Measurements from ENCODE around the gene PHC2.
A peak's percentile ranks its signal among the peaks of the same experiment; 100 is the strongest.

PHC2 gene

DNA sequence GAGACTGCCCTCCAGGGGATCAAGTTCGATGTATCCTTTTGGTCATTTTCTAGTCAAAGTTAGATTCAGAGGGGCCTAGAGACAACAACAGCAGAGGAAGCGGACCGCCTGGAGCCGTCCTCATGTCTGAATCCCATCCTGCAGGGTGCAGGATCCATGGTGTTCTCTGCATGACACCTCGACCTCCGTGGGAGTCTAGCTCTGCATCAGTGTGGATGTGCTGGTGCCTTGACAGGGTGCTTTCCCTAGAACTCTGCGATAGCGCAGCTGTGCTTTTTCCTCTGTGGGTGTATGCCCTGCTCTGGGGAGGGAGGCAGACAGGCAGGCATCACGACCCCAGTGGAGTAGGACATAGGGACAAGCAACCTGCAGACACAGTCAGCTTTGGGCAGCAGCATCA is 61.8 kb downstream of the PHC2 start:
- no peak overlapping the region for H2AK5ac ChIP-seq (ENCODE audit: low read length)
- DNase-seq, result no peak
- no peak overlapping the region for H4K8ac ChIP-seq (ENCODE audit: low read depth, low read length)
- no peak overlapping the region for H3K9ac ChIP-seq (ENCODE audit: low read length)
- WGBS (ENCODE audit: extremely low coverage, insufficient coverage, insufficient read length), result no CpG with 5 or more reads among the region's 9 CpGs
- H3K79me1 ChIP-seq (ENCODE audit: low read length), result peaks cover 14% of the 10 kb centered on the region
- no peak overlapping the region for H2BK120ac ChIP-seq (ENCODE audit: insufficient read depth, low read length, poor library complexity)
- no peaks in the 10 kb centered on the region for H3K27me3 ChIP-seq (ENCODE audit: insufficient read depth, low read length)
- H2BK12ac ChIP-seq (ENCODE audit: low read length), result no peak overlapping the region
- no peaks in the 10 kb centered on the region for H3K36me3 ChIP-seq (ENCODE audit: control insufficient read depth in 1 of 2, insufficient read depth in 2 of 2, low read length in 2 of 2)
- H3K4ac ChIP-seq (ENCODE audit: low read depth, low read length), result no peak overlapping the region
- no peak overlapping the region for H3K18ac ChIP-seq (ENCODE audit: low read length)
- H2BK5ac ChIP-seq (ENCODE audit: low read depth, low read length, poor library complexity), result no peak overlapping the region
- H3K23ac ChIP-seq (ENCODE audit: low read length), result no peak overlapping the region
- H3K14ac ChIP-seq (ENCODE audit: low read length), result no peak overlapping the region
- H3K79me2 ChIP-seq (ENCODE audit: control insufficient read depth, insufficient read depth, low read length, poor library complexity), result peaks cover 2% of the 10 kb centered on the region
- no peak overlapping the region for H2AFZ ChIP-seq (ENCODE audit: insufficient read depth, low read length, poor library complexity)
- H3K4me2 ChIP-seq (ENCODE audit: low read length), result no peak overlapping the region
- H4K12ac ChIP-seq (ENCODE audit: low read depth, low read length), result no peak overlapping the region
- no peak overlapping the region for H3K4me3 ChIP-seq (ENCODE audit: low read depth, low read length)
- no peak overlapping the region for H3K27ac ChIP-seq (ENCODE audit: low read depth, low read length)
- H3K9me3 ChIP-seq (ENCODE audit: insufficient read depth, low read depth, low read length), result no peaks in the 10 kb centered on the region
- peaks cover 16 to 29% of the 10 kb centered on the region in 2 experiments for H3K4me1 ChIP-seq (ENCODE audit: control insufficient read depth in 1 of 2, insufficient read depth in 2 of 2, low read length in 2 of 2)
- no peak overlapping the region for H4K91ac ChIP-seq (ENCODE audit: low read depth, low read length)

DNA sequence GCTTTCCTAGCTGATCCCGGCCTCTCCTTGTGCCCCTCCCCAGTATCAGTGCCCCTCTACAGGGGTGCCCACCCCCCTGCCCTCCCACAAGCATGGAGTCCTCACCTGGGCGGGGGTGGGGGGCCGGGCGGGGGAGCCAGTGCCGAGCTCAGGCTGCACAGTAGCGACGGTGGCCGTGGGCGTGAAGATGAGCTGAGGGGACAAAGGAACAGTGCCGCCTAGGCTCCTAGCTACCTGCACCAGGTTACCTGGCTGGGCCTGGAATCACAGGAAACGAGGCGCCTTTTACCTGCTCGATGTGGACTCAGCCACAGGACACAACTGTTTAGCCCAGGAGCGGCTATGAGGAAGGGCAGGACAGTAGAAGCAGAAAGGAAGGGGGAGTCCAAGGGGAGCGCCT is 62.5 kb downstream of the PHC2 start:
- no peak overlapping the region for H2BK120ac ChIP-seq (ENCODE audit: insufficient read depth, low read length, poor library complexity)
- H3K14ac ChIP-seq (ENCODE audit: low read length), result no peak overlapping the region
- DNase-seq, result no peak
- H3K27me3 ChIP-seq (ENCODE audit: insufficient read depth, low read length), result no peaks in the 10 kb centered on the region
- peaks cover 5% of the 10 kb centered on the region for H3K79me2 ChIP-seq (ENCODE audit: control insufficient read depth, insufficient read depth, low read length, poor library complexity)
- no peak overlapping the region for H4K12ac ChIP-seq (ENCODE audit: low read depth, low read length)
- no peaks in the 10 kb centered on the region for H3K36me3 ChIP-seq (ENCODE audit: control insufficient read depth in 1 of 2, insufficient read depth in 2 of 2, low read length in 2 of 2)
- peaks cover 18% of the 10 kb centered on the region for H3K79me1 ChIP-seq (ENCODE audit: low read length)
- H3K4ac ChIP-seq (ENCODE audit: low read depth, low read length), result no peak overlapping the region
- no peak overlapping the region for H3K4me3 ChIP-seq (ENCODE audit: low read depth, low read length)
- no peak overlapping the region for H3K18ac ChIP-seq (ENCODE audit: low read length)
- H3K4me1 ChIP-seq (ENCODE audit: control insufficient read depth in 1 of 2, insufficient read depth in 2 of 2, low read length in 2 of 2), result peaks cover 19 to 33% of the 10 kb centered on the region in 2 experiments
- no peak overlapping the region for H2AFZ ChIP-seq (ENCODE audit: insufficient read depth, low read length, poor library complexity)
- no CpG with 5 or more reads among the region's 15 CpGs for WGBS (ENCODE audit: extremely low coverage, insufficient coverage, insufficient read length)
- H2AK5ac ChIP-seq (ENCODE audit: low read length), result no peak overlapping the region
- H4K8ac ChIP-seq (ENCODE audit: low read depth, low read length), result no peak overlapping the region
- no peak overlapping the region for H2BK12ac ChIP-seq (ENCODE audit: low read length)
- H2BK5ac ChIP-seq (ENCODE audit: low read depth, low read length, poor library complexity), result no peak overlapping the region
- H3K9me3 ChIP-seq (ENCODE audit: insufficient read depth, low read depth, low read length), result no peaks in the 10 kb centered on the region
- H3K9ac ChIP-seq (ENCODE audit: low read length), result no peak overlapping the region
- no peak overlapping the region for H3K27ac ChIP-seq (ENCODE audit: low read depth, low read length)
- H4K91ac ChIP-seq (ENCODE audit: low read depth, low read length), result no peak overlapping the region
- H3K23ac ChIP-seq (ENCODE audit: low read length), result no peak overlapping the region
- no peak overlapping the region for H3K4me2 ChIP-seq (ENCODE audit: low read length)

DNA sequence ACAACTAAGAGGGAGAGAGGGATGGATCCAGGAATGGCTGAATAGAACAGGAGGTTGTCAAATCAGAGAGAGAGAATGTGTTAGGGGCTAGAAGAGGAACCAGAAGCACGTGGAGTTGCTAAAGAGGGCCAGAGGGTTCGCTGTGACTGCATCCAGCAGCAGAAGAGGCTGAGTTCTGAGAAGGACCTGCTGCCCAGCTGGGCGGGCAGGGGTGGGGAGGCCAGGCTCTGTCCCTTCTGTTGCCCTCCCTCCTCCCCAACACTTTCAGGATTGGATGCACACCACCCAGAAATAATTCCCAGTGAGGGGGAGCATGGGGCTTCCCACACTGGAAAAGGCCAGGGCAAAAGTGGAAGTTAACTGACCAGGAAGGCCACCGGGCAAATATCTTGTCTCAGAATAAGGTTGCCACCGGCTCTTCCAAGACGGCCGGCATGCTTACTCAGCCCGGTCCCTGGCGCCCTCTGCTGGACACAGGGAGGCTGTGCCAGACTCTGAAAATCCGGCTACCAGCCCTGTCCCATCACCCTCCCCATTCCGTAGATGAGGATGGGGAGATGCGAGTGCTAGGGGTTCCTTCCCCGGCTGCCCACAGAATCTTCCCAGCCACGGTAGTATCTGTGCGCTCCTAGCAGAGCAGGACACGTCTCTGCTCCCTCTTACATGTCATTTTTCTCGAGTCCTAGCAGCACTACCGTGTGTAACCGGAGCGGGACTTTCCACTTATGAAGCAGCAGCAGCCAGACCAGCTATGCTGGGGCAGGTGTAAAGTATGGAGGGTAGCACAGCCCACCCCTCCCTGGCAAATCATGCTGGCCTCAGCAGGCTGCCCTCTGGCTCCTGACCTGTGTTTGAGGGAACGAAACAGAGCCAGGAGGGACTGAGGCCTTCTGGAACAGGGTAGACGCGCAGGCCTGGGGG is 63.1 kb downstream of the PHC2 start:
- Histone ChIP-seq H4K12ac (ENCODE audit: low read depth, low read length) (no peak overlapping the region), H3K79me2 (ENCODE audit: control insufficient read depth, insufficient read depth, low read length, poor library complexity) (peaks cover 6% of the 10 kb centered on the region), H3K27me3 (ENCODE audit: insufficient read depth, low read length) (no peaks in the 10 kb centered on the region), H3K14ac (ENCODE audit: low read length) (no peak overlapping the region), H4K8ac (ENCODE audit: low read depth, low read length) (no peak overlapping the region), H2BK12ac (ENCODE audit: low read length) (peak overlapping the region; percentile 41), H4K91ac (ENCODE audit: low read depth, low read length) (no peak overlapping the region), H3K4me1 (ENCODE audit: control insufficient read depth in 1 of 2, insufficient read depth in 2 of 2, low read length in 2 of 2) (peaks cover 21 to 38% of the 10 kb centered on the region in 2 experiments), H2AFZ (ENCODE audit: insufficient read depth, low read length, poor library complexity) (no peak overlapping the region), H3K36me3 (ENCODE audit: control insufficient read depth in 1 of 2, insufficient read depth in 2 of 2, low read length in 2 of 2) (no peaks in the 10 kb centered on the region), H3K27ac (ENCODE audit: low read depth, low read length) (no peak overlapping the region), H3K18ac (ENCODE audit: low read length) (no peak overlapping the region), H2BK120ac (ENCODE audit: insufficient read depth, low read length, poor library complexity) (no peak overlapping the region), H3K23ac (ENCODE audit: low read length) (no peak overlapping the region), H2AK5ac (ENCODE audit: low read length) (peak overlapping the region; percentile 23), H3K4me3 (ENCODE audit: low read depth, low read length) (no peak overlapping the region), H2BK5ac (ENCODE audit: low read depth, low read length, poor library complexity) (no peak overlapping the region), H3K79me1 (ENCODE audit: low read length) (peaks cover 21% of the 10 kb centered on the region), H3K4me2 (ENCODE audit: low read length) (no peak overlapping the region), H3K4ac (ENCODE audit: low read depth, low read length) (no peak overlapping the region), H3K9ac (ENCODE audit: low read length) (no peak overlapping the region), H3K9me3 (ENCODE audit: insufficient read depth, low read depth, low read length) (no peaks in the 10 kb centered on the region)
- WGBS (ENCODE audit: extremely low coverage, insufficient coverage, insufficient read length), result no CpG with 5 or more reads among the region's 23 CpGs
- peak; percentile 73 to 91 for DNase-seq

DNA sequence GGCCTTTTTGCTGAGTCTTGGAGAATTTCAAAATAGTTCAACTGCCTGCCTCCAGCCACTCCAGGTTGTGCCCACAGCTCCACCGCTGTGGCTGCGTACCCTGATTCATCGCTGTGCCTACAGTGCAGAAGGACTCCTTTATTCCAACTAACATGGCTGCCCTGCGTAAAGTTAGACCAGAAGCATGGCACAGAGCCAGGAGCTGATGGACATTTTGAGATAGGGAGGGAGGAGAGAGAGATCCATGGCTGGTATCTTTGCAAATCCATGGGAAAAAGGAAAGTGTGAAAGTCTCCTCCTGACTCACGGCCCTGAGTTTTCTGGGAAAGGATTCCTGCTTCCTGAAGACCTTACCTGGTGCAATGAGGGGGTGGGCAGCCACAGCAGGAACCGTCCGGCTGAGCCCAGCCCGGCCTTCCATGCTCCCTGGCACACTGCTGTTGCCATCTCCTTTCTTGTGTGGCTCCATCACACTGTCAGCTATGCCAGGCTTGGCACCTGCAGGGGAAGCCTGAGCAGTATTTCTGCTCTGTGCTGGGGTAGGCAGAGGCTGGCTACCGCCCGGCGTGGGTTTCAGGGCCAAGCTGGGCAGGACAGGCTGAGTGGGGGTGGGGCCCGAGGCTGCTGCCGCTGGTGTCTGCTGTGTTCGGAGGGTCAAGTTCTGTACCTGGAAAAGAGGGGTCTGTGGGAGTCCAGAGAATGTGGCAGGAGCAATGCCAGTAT is 64.0 kb downstream of the PHC2 start:
- Histone ChIP-seq H3K27ac (ENCODE audit: low read depth, low read length) (no peak overlapping the region), H4K91ac (ENCODE audit: low read depth, low read length) (no peak overlapping the region), H3K4me2 (ENCODE audit: low read length) (no peak overlapping the region), H3K79me1 (ENCODE audit: low read length) (peaks cover 21% of the 10 kb centered on the region), H4K8ac (ENCODE audit: low read depth, low read length) (no peak overlapping the region), H3K9me3 (ENCODE audit: insufficient read depth, low read depth, low read length) (no peaks in the 10 kb centered on the region), H3K4ac (ENCODE audit: low read depth, low read length) (no peak overlapping the region), H3K4me1 (ENCODE audit: control insufficient read depth in 1 of 2, insufficient read depth in 2 of 2, low read length in 2 of 2) (peaks cover 21 to 39% of the 10 kb centered on the region in 2 experiments), H2BK5ac (ENCODE audit: low read depth, low read length, poor library complexity) (no peak overlapping the region), H3K4me3 (ENCODE audit: low read depth, low read length) (peak overlapping the region; percentile 25), H3K79me2 (ENCODE audit: control insufficient read depth, insufficient read depth, low read length, poor library complexity) (peaks cover 6% of the 10 kb centered on the region), H2BK12ac (ENCODE audit: low read length) (peak overlapping the region; percentile 41), H3K36me3 (ENCODE audit: control insufficient read depth in 1 of 2, insufficient read depth in 2 of 2, low read length in 2 of 2) (no peaks in the 10 kb centered on the region), H2BK120ac (ENCODE audit: insufficient read depth, low read length, poor library complexity) (no peak overlapping the region), H3K23ac (ENCODE audit: low read length) (no peak overlapping the region), H2AFZ (ENCODE audit: insufficient read depth, low read length, poor library complexity) (no peak overlapping the region), H3K27me3 (ENCODE audit: insufficient read depth, low read length) (no peaks in the 10 kb centered on the region), H3K9ac (ENCODE audit: low read length) (no peak overlapping the region), H4K12ac (ENCODE audit: low read depth, low read length) (no peak overlapping the region), H2AK5ac (ENCODE audit: low read length) (peak overlapping the region; percentile 42), H3K18ac (ENCODE audit: low read length) (peak overlapping the region; percentile 21), H3K14ac (ENCODE audit: low read length) (peak overlapping the region; percentile 16)
- no CpG with 5 or more reads among the region's 14 CpGs for WGBS (ENCODE audit: extremely low coverage, insufficient coverage, insufficient read length)
- DNase-seq, result no peak

Measured in trophoblast cell (in vitro differentiated cells and primary cell).